ENCODE results near the gene P2RX7.

The P2RX7 gene

DNA sequence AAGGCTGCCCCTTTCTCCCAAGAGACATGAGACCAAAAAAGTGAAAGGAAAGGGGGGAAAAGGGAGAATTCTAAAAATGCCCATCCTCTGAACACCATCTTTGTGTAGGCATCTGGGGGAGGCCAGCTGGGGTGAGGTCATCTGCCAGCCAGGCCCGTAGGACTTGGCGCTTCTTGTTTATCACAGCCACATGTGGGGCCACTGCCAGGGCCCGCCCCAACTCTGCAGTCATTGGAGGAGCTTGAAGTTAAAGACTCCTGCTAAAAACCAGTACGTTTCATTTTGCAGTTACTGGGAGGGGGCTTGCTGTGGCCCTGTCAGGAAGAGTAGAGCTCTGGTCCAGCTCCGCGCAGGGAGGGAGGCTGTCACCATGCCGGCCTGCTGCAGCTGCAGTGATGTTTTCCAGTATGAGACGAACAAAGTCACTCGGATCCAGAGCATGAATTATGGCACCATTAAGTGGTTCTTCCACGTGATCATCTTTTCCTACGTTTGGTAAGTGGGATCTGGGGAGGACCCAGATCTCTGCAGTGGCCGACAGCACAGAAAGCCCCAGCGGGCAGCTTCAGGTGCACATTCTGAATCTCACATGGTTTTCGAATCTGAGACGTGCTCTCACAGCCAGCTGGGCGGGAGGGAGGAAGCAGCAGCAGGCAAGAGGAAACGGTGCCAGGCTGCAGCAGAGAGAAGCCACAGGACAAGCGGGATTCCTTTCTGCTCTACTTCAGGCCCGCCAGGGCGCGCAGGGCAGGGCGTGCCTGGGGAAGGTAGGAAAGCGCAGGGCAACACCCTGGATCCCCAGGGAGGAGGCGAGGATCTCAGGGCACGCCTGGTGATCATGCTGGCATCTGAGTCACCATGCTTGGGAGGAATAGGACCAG is at the start of gene P2RX7:
Gene P2RX7 (plus strand): TSS at position 276 of the 881 bp plus-strand sequence. CDS start 95 bp downstream, at position 371.
- peak; percentile 96 for DNase-seq (ENCODE audit: low spot score)
- peak within 1 kb of the TSS; percentile 94 for H3K27ac ChIP-seq
- TF ChIP-seq CTCF (conservative IDR thresholded peaks at IDR 0.05; ENCODE audit: low read depth): no peak
- ChIA-PET POLR2A (ENCODE audit: low non-redundant PET) (no interaction called here), CTCF (interaction anchor here (0.6 kb wide), 1 partner anchor 642 kb away, joined by 3 read pairs; no protein-coding TSS in a partner anchor)

DNA sequence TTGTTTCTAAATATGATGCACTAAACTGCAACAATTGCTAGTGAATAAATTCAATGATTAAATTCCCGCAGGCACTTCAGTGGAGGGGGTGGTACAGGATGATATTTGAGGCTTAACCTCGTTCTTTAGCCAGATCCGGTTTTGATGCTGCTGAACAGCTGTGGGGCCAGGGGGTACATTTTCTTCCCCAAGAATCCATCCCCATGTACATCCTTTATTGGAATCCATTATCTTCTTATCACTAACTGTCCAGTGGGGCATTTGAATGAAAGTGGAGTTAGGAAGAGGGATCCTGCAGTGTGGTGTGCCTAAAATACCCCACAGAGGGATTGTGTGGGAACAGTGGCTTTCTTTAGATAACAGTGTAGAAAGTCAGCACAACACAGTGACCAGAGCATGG is 48.4 kb upstream of the P2RX7 start:
- TF ChIP-seq CTCF (conservative IDR thresholded peaks at IDR 0.05; ENCODE audit: low read depth): no peak
- no peak overlapping the region for H3K27ac ChIP-seq
- DNase-seq (ENCODE audit: low spot score): no peak
- POLR2A ChIA-PET (ENCODE audit: low non-redundant PET): no interaction called here
- CTCF ChIA-PET: no interaction called here

GRCh38 chr12:121085069-121085468 is 47.6 kb upstream of the P2RX7 start:
- DNase-seq (ENCODE audit: low spot score): no peak
- POLR2A ChIA-PET (ENCODE audit: low non-redundant PET): no interaction called here
- TF ChIP-seq CTCF (conservative IDR thresholded peaks at IDR 0.05; ENCODE audit: low read depth): no peak
- CTCF ChIA-PET: interaction anchor here (1.1 kb wide), 1 partner anchor 80 kb away, joined by 6 read pairs; no protein-coding TSS in a partner anchor
- H3K27ac ChIP-seq: no peak overlapping the region

GRCh38 chr12:121085506-121086353 is 46.9 kb upstream of the P2RX7 start:
- CTCF ChIA-PET: interaction anchor here (1.1 kb wide), 1 partner anchor 80 kb away, joined by 6 read pairs; no protein-coding TSS in a partner anchor
- H3K27ac ChIP-seq: no peak overlapping the region
- DNase-seq (ENCODE audit: low spot score): no peak
- no peak for TF ChIP-seq CTCF (conservative IDR thresholded peaks at IDR 0.05; ENCODE audit: low read depth)
- POLR2A ChIA-PET (ENCODE audit: low non-redundant PET): no interaction called here

GRCh38 chr12:121086781-121087295 is 45.8 kb upstream of the P2RX7 start:
- POLR2A ChIA-PET (ENCODE audit: low non-redundant PET): no interaction called here
- DNase-seq (ENCODE audit: low spot score): no peak
- CTCF ChIA-PET: no interaction called here
- no peak overlapping the region for H3K27ac ChIP-seq
- no peak for TF ChIP-seq CTCF (conservative IDR thresholded peaks at IDR 0.05; ENCODE audit: low read depth)

DNA sequence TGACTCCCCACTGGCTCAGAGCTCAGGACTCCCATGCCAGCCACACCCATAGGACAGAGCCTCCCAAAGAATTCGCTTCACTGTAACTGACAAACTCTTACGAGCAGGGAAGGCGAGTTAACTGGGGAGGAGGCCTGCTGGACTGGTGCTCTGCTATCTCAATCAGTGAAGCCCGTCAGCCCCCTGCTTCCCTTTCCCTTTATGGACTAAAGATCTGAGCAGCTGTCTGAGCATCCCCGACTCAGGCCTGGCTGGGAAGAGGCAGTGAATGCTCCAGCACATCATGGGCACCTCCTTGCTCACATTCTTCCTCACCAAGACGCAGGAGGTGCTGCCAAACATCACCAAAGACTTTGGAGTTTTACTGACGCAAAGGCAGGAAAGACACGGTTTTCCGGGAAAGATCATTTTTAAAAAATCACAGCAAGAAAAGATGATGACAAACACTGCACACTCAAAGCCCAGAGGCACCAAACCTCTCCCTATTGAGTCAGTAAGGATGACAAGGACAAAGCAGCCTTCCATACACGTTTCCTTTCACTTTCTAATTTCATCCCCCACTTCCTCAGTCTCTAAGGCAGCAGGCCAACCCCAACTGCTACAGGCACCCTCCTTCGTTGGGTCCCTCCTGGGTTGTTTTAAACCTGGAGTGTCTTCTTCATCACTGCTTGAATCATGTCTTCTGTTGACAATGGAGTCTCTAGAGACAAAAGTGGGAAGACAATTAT is 45.0 kb upstream of the P2RX7 start:
- ChIA-PET POLR2A (ENCODE audit: low non-redundant PET) (no interaction called here), CTCF (no interaction called here)
- DNase-seq (ENCODE audit: low spot score): no peak
- H3K27ac ChIP-seq: no peak overlapping the region
- no peak for TF ChIP-seq CTCF (conservative IDR thresholded peaks at IDR 0.05; ENCODE audit: low read depth)
